A549 (cell line): Measurements from ENCODE around the gene IDUA.

Experiments
- HES2 ChIP-seq: fragments of >200 bp; sonication (Bioruptor Twin); formaldehyde crosslinking; IDR thresholded peaks from 2 replicates; pipeline ENCODE4 v1.6.1; 2016
- HOXA7 ChIP-seq: fragments of 250-450 bp; sonication (Bioruptor Pico); IDR thresholded peaks from 2 replicates; pipeline ENCODE4 v1.5.0; 2020; ENCODE audit warnings: mild to moderate bottlenecking, moderate library complexity
- MAZ ChIP-seq: fragments of 150-350 bp; IDR thresholded peaks from 2 replicates; pipeline ENCODE4 v1.6.1; 2014; ENCODE audit warnings: antibody characterized with exemption, low read depth, low read length, borderline replicate concordance
- POLR2A ChIP-seq: IDR thresholded peaks from 2 replicates; pipeline ENCODE4 v1.6.1; 2012; ENCODE audit warnings: mild to moderate bottlenecking, low read length
- RAD21 ChIP-seq, 2 experiments: fragments of >200 bp in 1 of 2; sonication (Bioruptor Twin) in 1 of 2; formaldehyde crosslinking in 1 of 2; IDR thresholded peaks in 1 of 2; conservative IDR thresholded peaks in 1 of 2; 2 replicates in 1 of 2; 3 replicates in 1 of 2; pipeline ENCODE4 v1.6.1; 2012 to 2018; ENCODE audit warnings: inconsistent platforms in 1 of 2
- TF ChIP-seq, protein P1 (sequence below): fragments of >200 bp; sonication (Bioruptor Twin); formaldehyde crosslinking; IDR thresholded peaks from 3 replicates; pipeline ENCODE4 v1.5.1; 2016

DNA sequence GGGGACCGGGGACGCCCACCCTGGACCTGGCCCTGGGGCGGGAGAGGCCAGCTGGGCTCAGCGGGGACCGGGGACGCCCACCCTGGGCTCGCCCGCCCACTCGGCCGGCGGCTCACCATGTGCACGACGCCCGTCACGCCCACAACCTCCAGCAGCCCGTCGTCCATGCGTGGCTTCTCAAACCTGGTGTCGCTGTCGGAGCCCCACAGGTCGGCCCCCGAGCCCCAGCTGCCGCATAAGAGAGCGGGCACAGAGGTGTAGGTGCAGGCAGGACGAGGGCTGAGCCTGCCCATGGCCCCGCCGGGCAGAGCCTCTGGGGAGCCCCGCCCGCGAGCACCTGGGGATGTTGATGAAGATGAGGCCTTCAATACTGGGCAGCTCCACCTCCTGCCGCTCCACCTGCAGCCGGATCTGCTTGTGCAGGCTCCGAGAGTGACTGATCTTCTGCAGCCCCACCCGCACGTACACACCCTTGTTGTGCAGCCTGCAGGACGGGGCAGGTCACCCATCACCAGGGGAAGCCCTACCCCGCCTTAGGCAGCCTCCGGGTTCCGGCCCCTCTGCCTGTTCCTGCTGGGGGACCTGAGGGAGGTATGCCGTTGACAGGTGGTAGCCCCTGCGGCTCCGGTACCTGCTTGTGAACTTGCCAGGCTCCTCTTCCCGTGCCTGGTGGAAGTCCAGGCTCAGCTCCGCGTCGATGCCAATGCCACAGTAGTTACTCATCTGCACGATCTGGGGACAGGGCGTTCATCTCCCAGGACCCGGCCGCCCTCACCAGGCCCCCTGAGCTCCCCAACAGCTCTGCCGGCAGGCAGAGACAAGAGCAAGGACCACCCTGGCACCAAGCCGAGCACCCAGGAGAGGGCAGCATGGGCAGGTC lies 25.3 kb upstream of the IDUA start:
- TF ChIP-seq POLR2A (no peak), MAZ (no peak), RAD21 (conservative IDR thresholded peaks at IDR 0.05 in 1 of 2, IDR thresholded peaks at IDR 0.05 in 1 of 2) (no peak), HES2 (no peak), HOXA7 (no peak)
- TF ChIP-seq, protein P1, sequence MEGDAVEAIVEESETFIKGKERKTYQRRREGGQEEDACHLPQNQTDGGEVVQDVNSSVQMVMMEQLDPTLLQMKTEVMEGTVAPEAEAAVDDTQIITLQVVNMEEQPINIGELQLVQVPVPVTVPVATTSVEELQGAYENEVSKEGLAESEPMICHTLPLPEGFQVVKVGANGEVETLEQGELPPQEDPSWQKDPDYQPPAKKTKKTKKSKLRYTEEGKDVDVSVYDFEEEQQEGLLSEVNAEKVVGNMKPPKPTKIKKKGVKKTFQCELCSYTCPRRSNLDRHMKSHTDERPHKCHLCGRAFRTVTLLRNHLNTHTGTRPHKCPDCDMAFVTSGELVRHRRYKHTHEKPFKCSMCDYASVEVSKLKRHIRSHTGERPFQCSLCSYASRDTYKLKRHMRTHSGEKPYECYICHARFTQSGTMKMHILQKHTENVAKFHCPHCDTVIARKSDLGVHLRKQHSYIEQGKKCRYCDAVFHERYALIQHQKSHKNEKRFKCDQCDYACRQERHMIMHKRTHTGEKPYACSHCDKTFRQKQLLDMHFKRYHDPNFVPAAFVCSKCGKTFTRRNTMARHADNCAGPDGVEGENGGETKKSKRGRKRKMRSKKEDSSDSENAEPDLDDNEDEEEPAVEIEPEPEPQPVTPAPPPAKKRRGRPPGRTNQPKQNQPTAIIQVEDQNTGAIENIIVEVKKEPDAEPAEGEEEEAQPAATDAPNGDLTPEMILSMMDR: no peak
